ENCODE results near the gene INCA1. TPM values are rescaled to one million over a fixed set of nuclear protein-coding genes. Genes with fewer than 3 reads are reported as not detected.
A peak's percentile ranks its signal among the peaks of the same experiment; 100 is the strongest.

Gene INCA1
- total RNA-seq, 4 donors from 2014 or later, result 1.0 to 2.3 (median 1.4) TPM

DNA sequence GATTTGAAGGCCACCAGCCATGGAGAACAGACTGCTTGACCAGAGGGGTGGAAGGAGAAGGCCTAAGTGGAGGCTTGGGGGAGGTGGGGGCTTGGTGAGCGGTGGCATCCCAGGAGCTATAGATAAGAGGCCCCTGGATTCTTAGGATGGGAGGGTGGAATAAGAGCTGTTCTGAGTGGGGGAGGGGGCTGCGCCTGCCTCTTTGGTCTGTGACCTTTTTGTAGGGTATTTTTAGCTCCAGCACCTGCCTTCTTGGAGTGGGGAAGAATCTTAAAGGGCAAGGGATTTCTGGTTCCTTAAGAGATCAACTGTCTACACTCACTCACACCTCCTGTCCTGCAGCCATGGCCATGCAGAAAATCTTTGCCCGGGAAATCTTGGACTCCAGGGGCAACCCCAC, 45.8 kb downstream of the INCA1 start:
- Histone ChIP-seq H3K4me1 (peaks cover 21 to 54% of the 10 kb centered on the region in 2 donors), H3K27me3 (no peaks in the 10 kb centered on the region), H3K4me3 (replicated peaks in 1 of 3) (no peak overlapping the region), H3K36me3 (no peaks in the 10 kb centered on the region), H3K9me3 (no peaks in the 10 kb centered on the region), H3K27ac (no peak overlapping the region)
- WGBS, 2 donors, result 70 to 79% methylated on average over 3 of the region's 3 CpGs
- no peak for TF ChIP-seq POLR2A (IDR thresholded peaks at IDR 0.05)
- TF ChIP-seq, protein P1, sequence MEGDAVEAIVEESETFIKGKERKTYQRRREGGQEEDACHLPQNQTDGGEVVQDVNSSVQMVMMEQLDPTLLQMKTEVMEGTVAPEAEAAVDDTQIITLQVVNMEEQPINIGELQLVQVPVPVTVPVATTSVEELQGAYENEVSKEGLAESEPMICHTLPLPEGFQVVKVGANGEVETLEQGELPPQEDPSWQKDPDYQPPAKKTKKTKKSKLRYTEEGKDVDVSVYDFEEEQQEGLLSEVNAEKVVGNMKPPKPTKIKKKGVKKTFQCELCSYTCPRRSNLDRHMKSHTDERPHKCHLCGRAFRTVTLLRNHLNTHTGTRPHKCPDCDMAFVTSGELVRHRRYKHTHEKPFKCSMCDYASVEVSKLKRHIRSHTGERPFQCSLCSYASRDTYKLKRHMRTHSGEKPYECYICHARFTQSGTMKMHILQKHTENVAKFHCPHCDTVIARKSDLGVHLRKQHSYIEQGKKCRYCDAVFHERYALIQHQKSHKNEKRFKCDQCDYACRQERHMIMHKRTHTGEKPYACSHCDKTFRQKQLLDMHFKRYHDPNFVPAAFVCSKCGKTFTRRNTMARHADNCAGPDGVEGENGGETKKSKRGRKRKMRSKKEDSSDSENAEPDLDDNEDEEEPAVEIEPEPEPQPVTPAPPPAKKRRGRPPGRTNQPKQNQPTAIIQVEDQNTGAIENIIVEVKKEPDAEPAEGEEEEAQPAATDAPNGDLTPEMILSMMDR (IDR thresholded peaks at IDR 0.05), result no peak
- intact Hi-C loops (cut with DNase I), result no loop called here
- no peak for DNase-seq

DNA sequence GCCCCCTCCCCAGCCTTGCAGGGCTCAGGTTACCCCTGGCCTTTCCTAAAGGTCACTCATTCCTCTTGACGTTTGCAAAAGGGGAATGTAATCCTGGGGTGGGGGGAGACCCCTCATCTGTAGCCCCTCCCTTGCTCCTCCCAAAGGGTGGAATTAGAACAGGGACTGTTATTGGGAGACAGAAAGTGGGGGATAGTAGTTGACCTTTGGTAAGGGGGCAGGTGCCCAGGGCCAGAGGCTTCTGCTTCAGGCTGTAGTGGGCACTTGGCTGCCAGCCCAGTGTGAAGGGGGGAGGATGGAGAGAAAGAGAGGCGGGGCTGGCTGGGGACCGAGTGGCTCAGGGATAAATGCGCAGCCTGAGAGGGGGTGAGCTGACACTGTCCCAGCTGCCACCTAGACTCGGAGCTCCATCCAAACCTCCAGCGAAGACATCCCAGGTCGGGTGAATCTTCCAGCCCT, 46.5 kb downstream of the INCA1 start, which contains the start of gene ENO3:
TSS of gene ENO3 (plus strand) at position 374 of the 459 bp plus-strand sequence. CDS start 711 bp downstream, outside the sequence.
- intact Hi-C loops (cut with DNase I), result no loop called here
- no peaks in the 10 kb centered on the region for H3K27me3 ChIP-seq
- peaks cover 21 to 55% of the 10 kb centered on the region in 2 donors for H3K4me1 ChIP-seq
- peaks cover 0 to 2% of the 10 kb centered on the region in 2 donors for H3K36me3 ChIP-seq
- DNase-seq, result peak in 1 of 2 donors; percentile 17
- TF ChIP-seq POLR2A (IDR thresholded peaks at IDR 0.05), result no peak
- TF ChIP-seq, protein P1 (IDR thresholded peaks at IDR 0.05), result no peak
- no peaks in the 10 kb centered on the region for H3K9me3 ChIP-seq
- H3K27ac ChIP-seq, result peak within 1 kb of the TSS; percentile 80 to 98 (median 94)
- WGBS, 2 donors, result 28 to 37% methylated on average over 7 of the region's 7 CpGs
- peak within 1 kb of the TSS in 1 of 3 donors; percentile 98 for H3K4me3 ChIP-seq (replicated peaks in 1 of 3)

DNA sequence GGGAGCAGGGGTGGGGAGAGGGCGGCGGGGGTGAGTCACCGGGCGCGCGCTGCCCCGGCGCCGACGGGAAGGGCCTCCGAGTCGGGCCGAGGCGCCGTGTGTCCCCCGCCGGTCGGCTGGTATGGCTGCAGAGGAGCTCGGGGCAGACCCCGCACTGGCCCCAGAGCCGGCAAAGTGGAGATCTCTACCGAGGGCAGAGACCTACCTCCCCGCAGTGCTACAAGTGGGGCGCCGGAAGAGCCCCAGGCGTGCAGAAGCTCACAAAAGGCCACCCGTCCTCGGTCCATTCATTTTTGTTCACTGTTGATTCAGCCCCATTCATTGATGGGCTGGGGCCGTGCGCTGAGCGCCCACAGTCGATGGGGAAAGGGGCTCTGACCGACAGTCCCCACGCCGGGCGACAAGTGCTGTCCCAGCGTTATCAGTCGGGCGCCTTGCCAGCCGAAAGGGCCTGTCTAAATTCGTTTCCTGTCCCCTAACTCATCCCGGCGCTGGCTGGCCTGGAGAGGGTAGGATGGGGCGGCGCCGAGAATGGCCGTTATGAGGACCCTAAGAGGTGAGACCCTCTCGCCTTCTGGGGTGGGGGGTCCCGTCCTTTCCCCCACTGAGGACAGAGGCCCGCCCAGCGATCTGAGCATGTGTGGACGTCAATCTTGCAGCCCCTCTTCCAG, 47.1 kb downstream of the INCA1 start:
- intact Hi-C loops (cut with DNase I), result no loop called here

DNA sequence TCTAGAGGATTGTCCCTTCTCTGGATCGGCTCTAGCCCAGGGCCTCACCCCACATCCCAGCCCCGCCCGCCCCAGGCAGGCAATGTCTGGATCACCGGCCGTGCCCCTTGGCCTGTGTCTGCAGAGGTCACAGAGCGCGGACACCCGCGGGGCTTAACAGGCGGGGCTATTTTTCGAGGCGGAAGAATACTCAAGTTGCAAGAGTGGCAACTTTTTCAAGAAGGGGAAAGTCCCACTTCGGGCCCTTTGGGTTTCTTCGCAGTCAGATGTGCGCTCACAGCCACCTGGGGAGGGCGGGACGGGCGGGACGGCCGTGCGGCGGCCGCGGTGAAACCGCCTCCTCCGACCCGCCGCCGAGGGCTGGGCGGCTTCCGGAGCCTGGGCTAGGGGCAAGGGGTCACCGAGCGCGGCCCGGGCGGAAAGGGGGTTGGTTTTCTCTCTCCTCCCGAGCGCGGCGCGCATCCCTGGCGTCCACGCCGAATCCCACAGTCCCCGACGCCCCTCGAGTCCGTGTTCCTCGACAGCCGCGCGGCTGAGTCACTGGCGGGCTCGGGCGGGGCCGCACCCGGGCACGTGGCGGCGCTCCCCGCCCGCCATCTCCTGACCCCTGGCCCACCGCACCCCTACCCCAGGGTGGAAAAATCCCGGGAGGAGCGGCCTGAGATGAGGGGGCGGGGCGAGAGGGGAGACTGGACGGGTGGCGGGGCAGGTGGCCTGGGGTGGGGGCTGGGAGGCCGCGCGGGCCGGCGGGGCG, 47.8 kb downstream of the INCA1 start:
- H3K27ac ChIP-seq, result peak overlapping the region; percentile 80 to 98 (median 94)
- no peaks in the 10 kb centered on the region for H3K27me3 ChIP-seq
- peak overlapping the region; percentile 41 to 98 (median 66) for H3K4me3 ChIP-seq (replicated peaks in 1 of 3)
- no peaks in the 10 kb centered on the region for H3K9me3 ChIP-seq
- H3K4me1 ChIP-seq, result peaks cover 21 to 64% of the 10 kb centered on the region in 2 donors
- intact Hi-C loops (cut with DNase I), result no loop called here
- peak in 1 of 2 donors; percentile 28 for TF ChIP-seq POLR2A (IDR thresholded peaks at IDR 0.05)
- TF ChIP-seq, protein P1 (IDR thresholded peaks at IDR 0.05), result no peak
- peak; percentile 73 to 75 for DNase-seq
- WGBS, 2 donors, result 0 to 1% methylated on average over 9 to 21 of the region's 75 CpGs
- peaks cover 0 to 7% of the 10 kb centered on the region in 2 donors for H3K36me3 ChIP-seq

More for the DNA sequence above, 47.1 kb downstream of the INCA1 start:
- Histone ChIP-seq H3K27me3 (no peaks in the 10 kb centered on the region), H3K4me1 (peaks cover 21 to 57% of the 10 kb centered on the region in 2 donors), H3K27ac (peak overlapping the region; percentile 80 to 98 (median 94)), H3K4me3 (replicated peaks in 1 of 3) (peak overlapping the region in 1 of 3 donors; percentile 98), H3K9me3 (no peaks in the 10 kb centered on the region), H3K36me3 (peaks cover 0 to 2% of the 10 kb centered on the region in 2 donors)
- TF ChIP-seq, protein P1 (IDR thresholded peaks at IDR 0.05), result no peak
- peak in 1 of 2 donors; percentile 13 for TF ChIP-seq POLR2A (IDR thresholded peaks at IDR 0.05)
- peak; percentile 40 to 41 for DNase-seq
- 1 to 18% methylated on average over 5 to 14 of the region's 52 CpGs for WGBS, 2 donors
